ENCODE measurements around the gene FCGR3A.
"Not testable (repeated sequence)": the region's sequence is repeated elsewhere in the genome, so short reads cannot be mapped to it uniquely, and the experiment has no call there.

DNA sequence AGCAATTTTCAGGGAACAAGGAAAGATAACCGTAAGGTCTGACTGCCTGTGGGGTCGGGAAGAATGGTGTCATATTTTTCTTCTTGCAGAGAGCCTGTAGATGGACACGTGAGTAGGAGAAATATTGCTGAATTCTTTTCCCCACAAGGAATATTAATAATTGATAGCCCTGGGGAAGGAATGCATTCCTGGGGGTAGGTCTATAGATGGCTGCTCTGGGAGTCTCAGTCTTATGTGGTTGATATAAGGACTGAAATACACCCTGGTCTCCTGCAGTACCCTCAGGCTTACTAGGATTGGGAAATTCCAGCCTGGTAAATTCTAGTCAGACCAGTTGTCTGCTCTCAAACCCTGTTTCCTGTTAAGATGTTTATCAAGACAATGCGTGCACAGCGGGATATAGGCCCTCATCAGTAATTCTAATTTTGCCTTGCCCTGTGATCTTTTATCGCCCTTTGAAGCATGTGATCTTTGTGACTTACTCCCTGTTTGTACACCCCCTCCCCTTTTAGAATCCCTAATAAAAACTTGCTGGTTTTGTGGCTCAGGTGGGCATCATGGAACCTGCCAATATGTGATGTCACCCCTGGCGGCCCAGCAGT is 12.4 kb downstream of the FCGR3A start:
- TF ChIP-seq POLR2A (IDR thresholded peaks at IDR 0.05): not testable (repeated sequence)
- TF ChIP-seq, protein P1, sequence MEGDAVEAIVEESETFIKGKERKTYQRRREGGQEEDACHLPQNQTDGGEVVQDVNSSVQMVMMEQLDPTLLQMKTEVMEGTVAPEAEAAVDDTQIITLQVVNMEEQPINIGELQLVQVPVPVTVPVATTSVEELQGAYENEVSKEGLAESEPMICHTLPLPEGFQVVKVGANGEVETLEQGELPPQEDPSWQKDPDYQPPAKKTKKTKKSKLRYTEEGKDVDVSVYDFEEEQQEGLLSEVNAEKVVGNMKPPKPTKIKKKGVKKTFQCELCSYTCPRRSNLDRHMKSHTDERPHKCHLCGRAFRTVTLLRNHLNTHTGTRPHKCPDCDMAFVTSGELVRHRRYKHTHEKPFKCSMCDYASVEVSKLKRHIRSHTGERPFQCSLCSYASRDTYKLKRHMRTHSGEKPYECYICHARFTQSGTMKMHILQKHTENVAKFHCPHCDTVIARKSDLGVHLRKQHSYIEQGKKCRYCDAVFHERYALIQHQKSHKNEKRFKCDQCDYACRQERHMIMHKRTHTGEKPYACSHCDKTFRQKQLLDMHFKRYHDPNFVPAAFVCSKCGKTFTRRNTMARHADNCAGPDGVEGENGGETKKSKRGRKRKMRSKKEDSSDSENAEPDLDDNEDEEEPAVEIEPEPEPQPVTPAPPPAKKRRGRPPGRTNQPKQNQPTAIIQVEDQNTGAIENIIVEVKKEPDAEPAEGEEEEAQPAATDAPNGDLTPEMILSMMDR (IDR thresholded peaks at IDR 0.05): not testable (repeated sequence)
